GM12892 (cell line): Measurements from ENCODE around the gene LYPLAL1.

Experiments
- DNase-seq: peaks from one replicate; pipeline ENCODE4 v3.0.0; 2011; ENCODE audit not compliant: insufficient read length
- FAIRE-seq: peaks from 2 replicates; lab custom pipeline; 2011; peaks lifted over from hg19 to GRCh38; lab: Jason Lieb, UNC
- POLR2A ChIP-seq: IDR thresholded peaks from 2 replicates; pipeline ENCODE4 v1.6.1; 2011; ENCODE audit warnings: low read depth, low read length, control low read depth
- POLR2AphosphoS5 ChIP-seq: IDR thresholded peaks from 2 replicates; pipeline ENCODE4 v1.6.1; 2011; ENCODE audit warnings: low read depth, low read length, control low read depth
- TAF1 ChIP-seq: IDR thresholded peaks from 2 replicates; pipeline ENCODE4 v1.6.1; 2011; ENCODE audit warnings: low read depth, mild to moderate bottlenecking, control low read depth, low read length, borderline replicate concordance

Gene LYPLAL1

DNA sequence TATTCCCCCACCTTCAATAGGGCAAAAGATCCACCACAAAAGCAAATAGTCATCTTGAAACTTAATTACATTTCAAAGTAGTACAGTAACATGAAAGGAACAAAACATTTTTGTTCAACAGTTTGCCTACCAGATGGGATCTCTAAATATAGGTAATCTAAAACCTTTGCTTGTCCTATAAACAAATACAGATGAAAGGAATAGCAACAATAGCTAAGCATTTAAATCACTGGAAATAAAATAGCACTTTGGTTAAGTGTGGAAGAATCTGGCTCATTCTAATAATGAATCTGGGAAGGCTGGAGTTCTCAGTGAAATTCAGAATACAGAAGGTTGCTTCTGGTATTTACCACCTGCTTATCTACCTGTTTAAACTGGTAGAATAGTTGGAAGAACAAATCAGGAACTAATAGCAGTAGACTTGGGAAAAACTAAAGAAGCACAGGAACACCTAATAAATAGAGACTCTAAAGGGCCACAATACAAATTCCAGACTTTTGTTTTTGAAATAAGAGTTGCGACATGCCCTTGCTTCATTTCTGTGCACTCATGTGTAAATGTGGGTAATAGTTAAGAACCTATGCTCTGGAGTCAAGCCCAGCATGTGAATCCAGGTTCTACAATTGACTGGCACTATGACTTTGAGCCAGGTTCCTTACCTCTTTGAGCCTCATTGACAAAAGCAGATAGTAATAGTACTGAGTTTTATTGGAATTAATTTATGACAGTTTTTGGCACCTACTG, 2.3 kb upstream of the LYPLAL1 start:
- TF ChIP-seq TAF1 (no peak), POLR2AphosphoS5 (no peak), POLR2A (no peak)
- DNase-seq (no peak), FAIRE-seq (no peak)

DNA sequence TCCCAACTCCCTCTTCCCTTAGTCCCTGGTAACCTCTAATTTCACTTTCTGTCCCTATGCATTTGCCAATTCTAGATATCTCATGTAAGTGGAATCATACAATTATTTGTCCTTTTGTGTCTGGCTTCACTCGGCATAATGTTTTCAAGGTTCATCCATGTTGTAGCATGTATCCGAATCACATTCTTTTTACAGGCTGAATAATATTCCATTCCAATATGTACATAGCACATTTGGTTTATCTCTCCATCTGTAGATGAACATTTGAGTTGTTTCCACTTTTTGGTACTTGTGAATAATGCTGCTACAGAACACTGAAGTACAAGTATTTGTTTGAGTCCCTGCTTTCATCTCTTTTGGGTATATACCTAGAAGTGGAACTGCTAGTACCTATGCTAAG, 857 bp upstream of the LYPLAL1 start:
- FAIRE-seq, result no peak

DNA sequence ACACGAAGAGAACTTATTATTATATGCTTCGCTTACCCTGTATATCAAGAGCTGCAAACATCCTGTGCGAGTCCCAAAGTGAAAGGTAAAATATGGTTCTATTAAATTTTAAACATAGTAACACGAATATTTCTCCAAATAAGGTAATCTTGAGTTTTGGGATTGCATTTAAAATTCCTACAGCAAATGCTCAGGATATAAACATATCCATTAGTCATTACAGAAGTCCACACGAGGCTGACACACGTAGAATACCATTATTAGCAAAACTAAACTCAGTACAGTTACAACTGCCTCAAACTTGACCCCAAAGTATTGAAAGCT, 282 bp upstream of the LYPLAL1 start:
- DNase-seq, result no peak
- no peak for FAIRE-seq
- TF ChIP-seq POLR2A (no peak), POLR2AphosphoS5 (no peak), TAF1 (no peak)

More for the DNA sequence above, 857 bp upstream of the LYPLAL1 start:
- DNase-seq, result no peak
- TF ChIP-seq POLR2AphosphoS5 (no peak), TAF1 (no peak), POLR2A (no peak)

DNA sequence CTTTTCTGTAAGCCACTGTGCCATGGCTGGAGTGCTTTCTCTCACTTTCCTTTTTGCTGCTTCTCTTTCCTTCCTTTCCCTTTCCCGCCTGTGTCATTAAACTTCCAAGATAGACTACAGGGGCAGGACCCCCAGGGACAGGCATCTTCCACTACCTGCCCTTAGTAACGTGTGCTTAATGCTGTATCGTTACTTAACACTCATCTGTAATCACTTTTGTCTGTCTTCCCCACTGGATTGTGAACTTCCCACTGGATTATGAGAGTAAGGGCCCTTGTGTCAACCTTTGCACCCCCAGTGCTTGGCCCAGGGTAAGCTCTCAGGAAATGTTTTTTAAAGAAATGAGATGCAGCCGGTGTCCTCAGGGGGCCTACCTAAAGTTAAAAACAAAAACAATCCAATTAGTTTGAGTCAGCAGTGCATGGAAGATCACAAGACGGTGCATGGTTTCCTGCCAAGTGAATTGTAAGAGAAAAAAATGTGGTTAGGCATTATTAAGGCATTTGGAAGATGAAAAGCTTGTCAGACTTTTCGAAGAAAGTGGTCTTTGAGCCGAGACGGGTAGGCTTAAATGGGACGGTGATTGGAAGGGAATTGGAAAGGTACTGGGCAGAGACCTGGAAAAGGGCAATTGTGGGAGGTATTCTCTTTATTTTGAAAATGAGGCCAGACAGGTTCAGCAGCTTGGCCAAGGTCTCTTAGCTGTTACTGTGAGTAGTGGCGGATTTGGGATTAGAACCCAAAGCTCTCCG, 958 bp downstream of the LYPLAL1 start:
- no peak for DNase-seq
- 0 out of 2 replicates have a peak, but pooled peaks have one; percentile 29 for TF ChIP-seq POLR2A
- 0 out of 2 replicates have a peak, but pooled peaks have one; percentile 17 for TF ChIP-seq POLR2AphosphoS5
- 0 out of 2 replicates have a peak, but pooled peaks have one; percentile 35 for TF ChIP-seq TAF1
- peak; percentile 69 for FAIRE-seq

DNA sequence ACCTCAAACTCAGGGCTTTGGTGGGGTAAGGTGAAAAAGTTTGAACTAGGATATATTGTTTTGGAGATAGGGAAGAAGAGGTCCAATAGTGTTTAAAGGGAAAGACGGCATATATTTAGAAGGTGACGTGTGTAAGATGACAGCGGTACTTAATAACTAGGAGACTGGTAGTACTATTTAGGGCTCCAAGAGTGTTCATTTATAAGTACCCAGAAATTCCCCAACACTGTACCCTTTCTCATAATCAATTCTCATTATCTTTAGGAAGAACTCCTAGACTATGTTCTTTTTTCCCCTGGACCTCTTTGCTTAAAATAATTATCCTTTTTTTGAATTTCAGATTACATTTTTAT, 1.5 kb downstream of the LYPLAL1 start:
- no peak for DNase-seq
- TF ChIP-seq POLR2A (no peak), TAF1 (no peak), POLR2AphosphoS5 (no peak)
- FAIRE-seq, result no peak

DNA sequence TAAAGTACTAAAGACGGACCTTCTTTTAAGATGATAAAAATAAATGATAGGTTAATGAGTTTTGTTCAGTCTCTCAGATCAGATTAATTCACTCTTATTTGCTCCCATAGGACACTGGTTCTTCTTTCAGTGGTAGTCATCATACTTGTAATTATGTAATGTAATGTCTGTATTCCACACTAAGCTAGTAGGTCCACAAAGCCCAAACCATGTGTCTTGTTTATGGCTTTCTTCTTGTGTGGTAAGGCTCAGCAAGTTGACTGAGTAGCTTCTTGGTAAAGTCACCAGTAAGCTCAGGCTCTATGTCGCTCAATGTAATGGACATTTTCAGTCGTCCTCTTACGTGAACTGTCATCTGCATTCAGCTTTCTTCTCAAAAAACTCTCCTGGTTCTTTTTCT, 2.5 kb downstream of the LYPLAL1 start:
- FAIRE-seq (no peak), DNase-seq (no peak)
- TF ChIP-seq TAF1, result no peak
- peak; percentile 51; the same call in 1 of the 2 replicates for TF ChIP-seq POLR2AphosphoS5

DNA sequence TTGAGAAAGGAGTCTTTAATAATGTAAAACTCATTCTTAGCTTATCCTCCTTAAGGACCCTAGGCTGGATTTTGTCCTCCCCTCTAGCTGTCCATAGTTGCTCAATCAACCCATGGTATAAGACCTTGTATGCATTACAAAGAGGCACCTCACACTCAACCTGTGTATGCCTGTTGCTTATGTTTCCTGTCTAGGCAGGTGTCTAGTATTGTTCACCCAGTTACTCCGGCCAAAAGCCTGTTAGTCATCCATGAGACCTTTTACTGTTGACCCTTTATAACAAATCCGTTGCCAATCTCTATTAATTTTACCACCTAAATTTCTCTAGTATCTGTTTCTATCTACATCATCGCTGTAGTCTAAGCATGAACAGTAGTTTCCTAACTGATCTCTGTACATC, 3.7 kb downstream of the LYPLAL1 start:
- DNase-seq, result no peak
- FAIRE-seq, result no peak
- TF ChIP-seq POLR2A (no peak), TAF1 (no peak), POLR2AphosphoS5 (no peak)

DNA sequence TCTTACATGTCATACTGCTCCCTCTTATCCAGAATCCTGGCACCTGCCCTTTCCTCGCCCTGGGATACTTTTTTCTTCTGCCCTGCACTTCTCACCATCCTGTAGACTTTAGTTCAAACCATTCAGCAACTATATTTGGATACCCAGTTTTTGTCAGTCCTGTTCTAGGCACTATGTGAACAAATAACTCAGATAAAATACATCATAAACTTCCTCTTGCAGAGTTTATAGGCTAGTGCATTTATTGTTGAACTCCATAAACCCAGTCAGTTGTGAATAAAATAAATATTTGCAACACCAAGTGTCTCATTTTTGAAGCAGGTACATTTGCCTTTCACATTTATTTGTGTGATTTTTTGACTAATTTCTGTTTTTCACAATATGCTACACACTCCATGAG, 4.3 kb downstream of the LYPLAL1 start:
- TF ChIP-seq POLR2AphosphoS5, result no peak
- no peak for TF ChIP-seq TAF1
- TF ChIP-seq POLR2A, result no peak
- FAIRE-seq (peak; percentile 9), DNase-seq (no peak)

DNA sequence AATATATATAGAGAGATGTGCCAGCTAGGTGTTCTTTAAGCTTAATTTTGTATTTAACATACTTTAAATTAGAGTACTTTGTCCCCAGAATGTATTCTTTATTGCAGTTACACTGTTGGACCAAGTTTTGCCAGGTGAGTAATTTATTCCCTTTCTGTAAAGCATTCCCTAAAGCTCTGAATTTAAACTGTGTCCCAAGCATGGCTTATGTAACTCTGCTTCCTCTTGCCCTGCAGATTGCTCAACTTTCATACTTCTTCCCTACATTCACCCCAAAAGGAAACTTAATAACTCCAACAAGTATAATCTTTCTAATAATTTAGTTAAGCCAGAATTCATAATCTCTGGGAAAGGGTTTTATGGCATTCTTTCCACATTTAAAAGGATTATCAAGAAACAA, 5.6 kb downstream of the LYPLAL1 start:
- FAIRE-seq (peak; percentile 30), DNase-seq (no peak)
- TF ChIP-seq POLR2AphosphoS5 (no peak), TAF1 (no peak)

DNA sequence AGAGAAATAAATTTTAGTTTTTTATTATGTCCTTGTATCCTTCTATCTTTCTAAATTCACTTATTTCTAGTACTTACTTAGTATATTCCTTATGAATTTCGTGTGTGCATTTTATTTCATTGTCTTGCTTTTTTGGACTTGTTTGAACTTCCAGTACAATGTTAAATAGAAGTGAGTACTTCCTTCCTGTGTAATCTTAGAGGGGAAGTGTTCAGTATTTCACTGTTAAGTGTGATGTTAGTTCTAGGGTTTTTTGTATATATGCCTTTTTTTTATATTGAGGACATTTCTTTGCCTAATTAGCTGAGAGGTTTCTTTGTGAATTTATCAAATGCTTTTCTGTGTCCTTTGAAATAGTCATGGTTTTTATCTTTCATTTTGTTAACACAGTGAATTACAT, 10.7 kb downstream of the LYPLAL1 start:
- DNase-seq, result no peak
- TF ChIP-seq POLR2AphosphoS5, result no peak
- TF ChIP-seq TAF1, result no peak
- TF ChIP-seq POLR2A, result no peak
- no peak for FAIRE-seq

DNA sequence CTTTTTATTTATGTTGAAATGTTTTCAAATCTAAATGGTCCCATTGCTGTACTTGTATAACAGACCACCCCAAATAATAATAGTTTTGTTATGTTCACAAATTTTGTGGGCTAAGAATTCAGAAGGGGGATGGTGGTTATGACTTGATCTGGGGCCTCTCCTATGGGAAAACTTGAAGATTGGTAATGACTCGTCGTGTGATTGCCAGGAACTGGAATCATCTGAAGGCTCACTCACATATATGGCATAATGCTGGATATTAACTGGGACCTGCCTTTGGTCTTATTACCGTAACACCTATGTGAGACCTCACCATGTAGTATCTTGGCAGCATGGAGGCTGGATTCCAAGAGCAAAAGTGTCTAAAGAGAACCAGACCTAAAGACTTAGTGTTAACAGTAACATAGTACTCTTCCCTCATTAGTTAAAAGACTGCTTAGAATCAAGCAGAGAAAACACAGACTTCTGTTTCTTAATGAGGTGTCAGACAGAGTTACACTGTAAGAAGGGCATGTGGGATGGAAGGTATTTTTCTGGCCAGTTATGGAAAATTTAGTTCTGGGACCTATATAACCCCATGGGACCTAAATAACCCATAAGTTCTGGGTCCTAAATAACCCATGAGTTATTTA, 11.9 kb downstream of the LYPLAL1 start:
- FAIRE-seq (peak; percentile 33), DNase-seq (no peak)
- TF ChIP-seq TAF1, result no peak
